ENCODE measurements around the gene WDFY3.

DNA sequence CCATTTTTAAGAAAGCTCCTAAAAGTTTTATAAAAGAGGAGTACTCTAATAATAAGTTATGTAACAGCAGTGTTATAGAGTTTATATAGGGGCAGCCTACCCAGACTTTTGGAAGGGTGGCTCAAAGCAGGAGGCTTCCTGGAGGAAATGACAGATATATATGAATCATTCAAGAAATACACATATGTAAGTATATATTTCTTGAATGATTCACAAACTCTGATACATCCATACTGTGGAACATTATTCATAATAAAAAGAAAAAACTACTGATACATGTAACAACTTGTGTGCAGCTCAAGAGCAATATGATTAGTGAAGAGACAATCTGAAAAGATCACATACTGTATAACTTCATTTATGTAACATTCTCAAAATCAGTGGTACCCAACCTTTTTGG lies 166.2 kb downstream of the WDFY3 start:
- TF ChIP-seq, protein P1, sequence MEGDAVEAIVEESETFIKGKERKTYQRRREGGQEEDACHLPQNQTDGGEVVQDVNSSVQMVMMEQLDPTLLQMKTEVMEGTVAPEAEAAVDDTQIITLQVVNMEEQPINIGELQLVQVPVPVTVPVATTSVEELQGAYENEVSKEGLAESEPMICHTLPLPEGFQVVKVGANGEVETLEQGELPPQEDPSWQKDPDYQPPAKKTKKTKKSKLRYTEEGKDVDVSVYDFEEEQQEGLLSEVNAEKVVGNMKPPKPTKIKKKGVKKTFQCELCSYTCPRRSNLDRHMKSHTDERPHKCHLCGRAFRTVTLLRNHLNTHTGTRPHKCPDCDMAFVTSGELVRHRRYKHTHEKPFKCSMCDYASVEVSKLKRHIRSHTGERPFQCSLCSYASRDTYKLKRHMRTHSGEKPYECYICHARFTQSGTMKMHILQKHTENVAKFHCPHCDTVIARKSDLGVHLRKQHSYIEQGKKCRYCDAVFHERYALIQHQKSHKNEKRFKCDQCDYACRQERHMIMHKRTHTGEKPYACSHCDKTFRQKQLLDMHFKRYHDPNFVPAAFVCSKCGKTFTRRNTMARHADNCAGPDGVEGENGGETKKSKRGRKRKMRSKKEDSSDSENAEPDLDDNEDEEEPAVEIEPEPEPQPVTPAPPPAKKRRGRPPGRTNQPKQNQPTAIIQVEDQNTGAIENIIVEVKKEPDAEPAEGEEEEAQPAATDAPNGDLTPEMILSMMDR (conservative IDR thresholded peaks at IDR 0.05; ENCODE audit: low read depth, low read length) = no peak
- no peak for TF ChIP-seq RAD21 (IDR thresholded peaks at IDR 0.05; ENCODE audit: low read length)
- no peak for TF ChIP-seq MXI1 (IDR thresholded peaks at IDR 0.05; ENCODE audit: borderline replicate concordance, low read depth, low read length)
- TF ChIP-seq POLR2A (IDR thresholded peaks at IDR 0.05; ENCODE audit: low read depth, low read length) = no peak
- TF ChIP-seq SMC3 (IDR thresholded peaks at IDR 0.05; ENCODE audit: low read depth, low read length) = no peak
- TF ChIP-seq CHD1 (IDR thresholded peaks at IDR 0.05; ENCODE audit: low read depth, low read length) = no peak
- no peak for TF ChIP-seq BHLHE40 (IDR thresholded peaks at IDR 0.05; ENCODE audit: low read depth, low read length)
- no peak for TF ChIP-seq MAFK (IDR thresholded peaks at IDR 0.05; ENCODE audit: low read depth, low read length)
